Fibroblast of gingiva (primary cell): ENCODE data around the gene TRAPPC3.
A peak's percentile ranks its signal among the peaks of the same experiment; 100 is the strongest.
"Not testable (repeated sequence)": the region's sequence is repeated elsewhere in the genome, so short reads cannot be mapped to it uniquely, and the experiment has no call there.

ENCODE experiments used
- DNase-seq: peaks from one replicate; pipeline ENCODE4 v3.0.0-alpha.2; 2011; ENCODE audit warnings: low read depth

The TRAPPC3 gene

DNA sequence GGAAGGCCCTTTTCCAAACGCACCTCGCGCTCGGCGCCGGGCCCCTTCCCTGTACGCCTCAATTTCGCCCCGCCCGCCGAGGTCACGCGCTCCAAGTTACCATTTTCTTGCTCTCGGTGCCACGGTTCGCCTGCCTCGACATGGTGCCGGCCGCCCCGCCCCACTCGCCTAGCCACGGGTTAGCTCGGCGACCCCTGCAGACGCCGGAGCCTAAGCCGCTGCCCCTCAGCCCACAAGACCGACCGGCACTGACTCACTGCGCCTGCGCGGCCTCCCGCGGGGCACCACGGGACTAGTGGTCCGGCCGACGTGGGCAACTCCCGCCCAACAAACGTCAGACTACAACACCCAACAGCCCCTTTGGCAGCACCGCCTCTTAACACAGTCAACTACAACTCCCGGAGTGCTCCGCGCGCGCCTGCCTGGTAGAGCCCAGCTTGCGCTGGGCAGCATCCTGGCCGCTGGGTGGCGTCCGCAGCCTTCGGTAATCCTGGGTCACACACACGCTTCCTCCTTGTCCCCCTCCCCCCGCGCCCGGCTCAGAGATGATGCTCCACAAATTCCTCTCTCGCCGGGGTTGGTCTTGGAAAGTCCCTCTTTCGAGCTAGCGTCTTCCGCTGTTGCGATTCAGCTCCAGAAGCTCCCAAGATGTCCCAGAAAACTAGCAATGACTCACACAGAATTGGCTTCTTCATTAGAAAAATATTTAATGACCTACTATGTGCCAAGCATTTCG is at the start of gene TRAPPC3:
TSS of gene TRAPPC3 (minus strand) at position 250 of the 736 bp plus-strand sequence. CDS start at position 142, 108 bp downstream.
- DNase-seq, result peak; percentile 100

DNA sequence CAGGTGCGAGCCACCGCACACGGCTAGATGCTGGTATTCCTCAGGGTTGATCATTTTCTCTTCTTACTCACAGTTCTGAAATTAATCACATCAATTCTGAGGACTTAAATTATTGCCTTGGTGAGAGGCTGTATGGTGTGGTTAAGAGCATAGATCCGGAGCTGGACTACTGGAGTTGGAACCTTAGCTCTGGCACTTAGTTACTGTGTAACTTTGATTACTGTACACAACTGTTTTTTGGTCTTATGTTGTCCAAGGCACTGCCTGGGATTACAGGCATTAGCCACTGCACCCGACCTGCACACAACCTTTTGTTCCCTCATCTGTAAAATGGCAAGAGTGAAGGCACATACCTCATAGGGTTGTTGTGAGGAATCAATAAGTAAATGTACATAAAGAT is 49.4 kb upstream of the TRAPPC3 start:
- no peak for DNase-seq

DNA sequence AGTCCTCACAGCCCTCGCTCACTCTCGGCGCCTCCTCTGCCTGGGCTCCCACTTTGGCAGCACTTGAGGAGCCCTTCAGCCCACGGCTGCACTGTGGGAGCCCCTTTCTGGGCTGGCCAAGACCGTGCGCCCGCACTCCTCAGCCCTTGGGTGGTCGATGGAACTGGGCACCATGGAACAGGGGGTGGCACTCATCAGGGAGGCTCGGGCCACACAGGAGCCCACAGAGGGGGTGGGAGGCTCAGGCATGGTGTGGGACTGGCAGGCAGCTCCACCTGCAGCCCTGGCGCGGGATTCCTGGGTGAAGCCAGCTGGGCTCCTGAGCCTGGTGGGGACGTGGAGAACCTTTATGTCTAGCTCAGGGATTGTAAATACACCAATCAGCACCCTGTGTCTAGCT is 47.5 kb upstream of the TRAPPC3 start:
- not testable (repeated sequence) for DNase-seq

DNA sequence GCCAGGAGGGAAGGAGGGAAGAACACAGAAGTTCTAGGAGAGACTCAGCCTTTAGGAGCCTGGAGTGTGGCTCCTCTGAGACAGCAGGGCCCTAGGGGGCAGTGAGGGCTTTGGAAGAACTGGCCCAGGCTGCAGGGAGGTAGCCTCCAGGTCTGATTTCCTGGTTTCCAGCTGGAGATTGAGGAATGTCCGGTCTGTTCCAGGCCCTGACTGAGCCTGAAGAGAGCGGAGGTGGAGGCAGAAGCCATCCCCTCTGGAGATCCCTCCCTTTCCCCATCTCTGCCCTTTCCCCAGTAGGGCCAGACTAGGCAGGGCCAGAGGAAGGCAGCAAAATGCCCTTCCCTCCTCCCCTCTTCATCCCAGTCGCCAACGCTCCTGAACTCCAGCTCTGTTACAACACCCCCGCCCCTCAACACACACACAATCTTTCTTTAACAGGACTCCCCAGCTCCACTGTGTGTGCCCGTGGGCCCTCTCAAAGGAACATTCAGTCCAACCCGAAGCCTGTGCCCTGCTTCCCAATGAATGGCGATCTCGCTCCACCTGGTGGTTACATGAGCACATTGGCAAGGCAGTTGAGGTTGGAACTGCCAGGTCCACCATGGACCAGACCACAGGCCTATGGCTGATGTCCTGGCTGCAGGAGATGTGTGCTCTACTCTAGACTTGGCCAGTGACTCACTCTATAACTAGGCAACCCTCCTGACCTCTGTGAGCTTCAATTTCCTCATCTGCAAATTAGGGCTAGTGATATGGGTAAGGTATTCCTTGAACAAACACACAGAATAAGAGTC is 38.7 kb upstream of the TRAPPC3 start:
- DNase-seq, result peak; percentile 90

DNA sequence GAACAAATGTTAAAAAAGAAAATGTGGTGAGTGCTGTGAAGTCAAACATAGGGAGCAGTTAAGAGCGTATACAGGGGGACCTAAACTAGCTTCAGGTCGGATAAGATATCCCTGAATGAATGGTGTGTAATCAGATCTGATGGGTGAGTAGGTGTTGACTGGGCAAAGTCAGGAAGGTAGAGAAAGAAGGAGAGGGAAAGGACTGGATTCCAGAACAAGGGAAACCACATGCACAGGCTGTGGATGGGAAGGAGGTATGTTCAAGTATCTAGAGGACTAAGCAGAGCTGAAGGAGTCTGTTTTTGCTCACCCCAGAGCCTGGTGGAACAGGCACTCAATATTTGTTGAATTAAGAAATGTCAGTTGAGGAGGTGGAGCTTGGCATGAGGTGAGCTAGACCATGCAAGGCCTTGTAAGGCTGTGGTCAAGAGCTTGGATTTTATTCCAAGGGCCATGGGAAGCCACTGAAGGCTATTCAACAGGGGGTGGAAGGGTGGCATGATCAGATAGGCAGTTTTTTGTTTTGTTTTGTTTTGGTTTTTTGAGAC is 34.1 kb upstream of the TRAPPC3 start:
- peak; percentile 63 for DNase-seq

DNA sequence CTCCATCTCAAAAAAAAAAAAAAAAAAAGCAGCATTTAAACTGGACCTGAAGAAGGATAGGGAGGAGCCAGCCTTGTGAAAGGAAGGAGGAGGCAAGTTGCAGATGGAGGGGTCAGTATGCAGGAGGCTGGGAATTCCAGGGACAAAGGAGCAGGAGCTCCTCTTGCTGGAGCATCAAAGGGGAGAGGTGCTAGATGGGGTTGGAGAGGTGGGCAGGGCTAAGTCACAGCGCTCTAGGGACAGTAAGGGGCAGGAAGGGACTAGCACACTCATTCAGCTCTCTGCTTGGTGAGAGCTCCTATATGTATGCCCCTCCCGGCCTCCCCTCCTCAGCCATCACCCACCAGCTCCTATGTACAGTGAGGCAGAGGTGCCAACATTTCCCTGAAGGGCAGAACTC is 33.4 kb upstream of the TRAPPC3 start:
- no peak for DNase-seq

DNA sequence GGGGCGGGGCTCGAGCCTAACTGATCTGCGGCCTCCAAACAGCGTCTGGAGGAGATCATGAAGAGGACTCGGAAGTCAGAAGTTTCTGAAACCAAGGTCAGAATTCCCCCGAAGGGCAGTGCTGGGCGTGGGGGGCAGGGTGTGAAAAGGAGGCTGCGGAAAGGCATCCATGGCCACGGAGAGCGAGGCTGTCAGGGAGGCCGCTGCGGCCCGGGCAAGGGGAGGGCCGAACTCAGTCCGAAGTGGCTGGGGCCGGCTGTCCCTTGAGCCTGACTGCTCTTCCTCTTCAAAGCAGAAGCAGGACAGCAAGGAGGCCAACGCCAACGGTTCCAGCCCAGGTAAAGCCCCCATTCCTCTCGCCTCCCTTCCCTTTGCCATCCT is 29.9 kb upstream of the TRAPPC3 start:
- no peak for DNase-seq

DNA sequence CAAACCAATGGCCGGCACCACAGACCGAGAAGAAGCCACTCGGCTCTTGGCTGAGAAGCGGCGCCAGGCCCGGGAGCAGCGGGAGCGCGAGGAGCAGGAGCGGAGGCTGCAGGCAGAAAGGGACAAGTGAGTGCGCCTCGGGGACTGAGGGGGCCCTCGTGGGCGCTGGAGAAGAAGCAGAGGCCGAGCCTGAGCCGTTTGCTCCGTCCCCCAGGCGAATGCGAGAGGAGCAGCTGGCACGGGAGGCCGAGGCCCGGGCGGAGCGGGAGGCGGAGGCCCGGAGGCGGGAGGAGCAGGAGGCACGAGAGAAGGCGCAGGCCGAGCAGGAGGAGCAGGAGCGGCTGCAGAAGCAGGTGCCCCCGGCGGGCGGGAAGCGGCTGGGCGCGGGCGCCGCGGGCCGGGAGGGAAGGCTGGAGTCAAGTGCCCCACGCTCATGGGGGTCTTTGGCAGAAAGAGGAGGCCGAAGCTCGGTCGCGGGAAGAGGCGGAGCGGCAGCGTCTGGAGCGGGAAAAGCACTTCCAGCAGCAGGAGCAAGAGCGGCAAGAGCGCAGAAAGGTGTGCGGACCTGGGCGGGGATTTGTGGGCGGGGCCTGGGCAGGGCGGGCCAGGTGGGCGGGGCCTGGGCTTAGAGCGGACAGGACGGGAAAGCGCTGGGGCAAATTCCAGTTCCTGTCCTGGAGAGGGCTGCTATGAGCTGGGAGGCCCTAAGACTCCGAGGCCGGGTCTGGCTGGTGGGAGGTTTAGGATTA is 29.4 kb upstream of the TRAPPC3 start:
- DNase-seq, result no peak

DNA sequence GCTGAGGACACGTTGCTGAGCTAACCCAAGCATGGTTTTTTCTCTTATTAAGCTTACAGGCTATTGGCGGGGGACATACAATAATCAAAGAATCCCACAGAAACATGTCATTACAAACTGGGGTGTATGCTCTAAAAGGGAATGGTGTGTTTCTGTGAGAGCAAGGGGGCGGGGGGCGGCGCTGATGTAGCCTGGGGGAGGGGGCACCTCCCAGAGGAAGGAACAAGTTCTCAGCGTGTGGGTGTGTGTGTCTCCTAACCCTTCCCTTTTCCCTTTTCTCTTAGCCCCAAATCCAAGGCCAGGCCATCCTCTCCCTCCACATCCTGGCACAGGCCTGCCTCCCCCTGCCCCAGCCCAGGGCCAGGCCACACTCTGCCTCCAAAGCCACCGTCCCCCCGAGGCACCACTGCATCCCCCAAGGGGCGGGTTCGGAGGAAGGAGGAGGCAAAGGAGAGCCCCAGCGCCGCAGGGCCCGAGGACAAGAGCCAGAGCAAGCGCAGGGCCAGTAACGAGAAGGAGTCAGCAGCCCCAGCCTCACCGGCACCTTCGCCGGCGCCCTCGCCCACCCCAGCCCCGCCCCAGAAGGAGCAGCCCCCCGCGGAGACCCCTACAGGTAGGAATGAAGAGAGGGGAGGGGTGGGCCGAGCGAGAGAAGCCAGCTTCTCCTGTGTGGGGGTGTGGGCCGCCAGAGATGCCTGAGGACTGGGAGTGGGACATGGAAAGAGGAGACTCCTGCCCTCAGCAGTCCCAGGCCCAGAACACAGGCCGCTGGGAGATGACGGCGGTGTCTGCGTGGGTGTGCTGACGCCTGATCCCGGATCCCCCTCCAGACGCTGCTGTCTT is 28.5 kb upstream of the TRAPPC3 start:
- DNase-seq, result no peak

DNA sequence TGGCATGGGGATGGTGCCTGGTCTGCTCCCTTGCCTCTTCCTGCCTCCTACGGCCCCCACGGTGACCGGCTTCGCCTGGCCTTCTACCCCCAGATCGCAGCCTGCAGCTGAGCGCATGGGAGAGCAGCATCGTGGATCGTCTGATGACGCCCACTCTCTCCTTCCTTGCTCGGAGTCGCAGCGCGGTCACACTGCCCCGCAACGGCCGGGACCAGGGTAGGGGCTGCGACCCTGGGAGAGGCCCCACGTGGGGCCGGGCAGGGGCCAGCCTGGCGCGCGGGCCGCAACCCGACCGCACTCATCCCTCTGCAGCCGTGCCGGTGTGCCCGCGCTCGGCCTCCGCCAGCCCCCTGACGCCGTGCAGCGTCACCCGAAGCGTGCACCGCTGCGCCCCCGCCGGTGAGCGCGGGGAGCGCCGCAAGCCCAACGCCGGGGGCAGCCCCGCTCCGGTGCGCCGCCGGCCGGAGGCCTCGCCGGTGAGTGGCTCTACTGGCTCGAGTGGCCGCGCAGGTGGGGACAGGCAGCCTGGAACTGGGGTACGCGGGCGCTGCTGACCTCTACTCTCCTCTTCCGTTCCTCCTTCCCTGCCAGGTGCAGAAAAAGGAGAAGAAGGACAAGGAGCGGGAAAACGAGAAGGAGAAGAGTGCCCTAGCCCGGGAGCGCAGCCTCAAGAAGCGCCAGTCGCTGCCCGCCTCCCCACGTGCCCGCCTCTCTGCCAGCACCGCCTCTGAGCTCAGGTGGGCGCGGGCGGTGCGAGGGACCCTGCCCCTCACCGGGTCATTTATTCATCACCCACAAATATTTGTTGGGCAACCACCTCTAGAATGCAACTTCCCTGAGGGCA is 27.0 kb upstream of the TRAPPC3 start:
- DNase-seq, result no peak

DNA sequence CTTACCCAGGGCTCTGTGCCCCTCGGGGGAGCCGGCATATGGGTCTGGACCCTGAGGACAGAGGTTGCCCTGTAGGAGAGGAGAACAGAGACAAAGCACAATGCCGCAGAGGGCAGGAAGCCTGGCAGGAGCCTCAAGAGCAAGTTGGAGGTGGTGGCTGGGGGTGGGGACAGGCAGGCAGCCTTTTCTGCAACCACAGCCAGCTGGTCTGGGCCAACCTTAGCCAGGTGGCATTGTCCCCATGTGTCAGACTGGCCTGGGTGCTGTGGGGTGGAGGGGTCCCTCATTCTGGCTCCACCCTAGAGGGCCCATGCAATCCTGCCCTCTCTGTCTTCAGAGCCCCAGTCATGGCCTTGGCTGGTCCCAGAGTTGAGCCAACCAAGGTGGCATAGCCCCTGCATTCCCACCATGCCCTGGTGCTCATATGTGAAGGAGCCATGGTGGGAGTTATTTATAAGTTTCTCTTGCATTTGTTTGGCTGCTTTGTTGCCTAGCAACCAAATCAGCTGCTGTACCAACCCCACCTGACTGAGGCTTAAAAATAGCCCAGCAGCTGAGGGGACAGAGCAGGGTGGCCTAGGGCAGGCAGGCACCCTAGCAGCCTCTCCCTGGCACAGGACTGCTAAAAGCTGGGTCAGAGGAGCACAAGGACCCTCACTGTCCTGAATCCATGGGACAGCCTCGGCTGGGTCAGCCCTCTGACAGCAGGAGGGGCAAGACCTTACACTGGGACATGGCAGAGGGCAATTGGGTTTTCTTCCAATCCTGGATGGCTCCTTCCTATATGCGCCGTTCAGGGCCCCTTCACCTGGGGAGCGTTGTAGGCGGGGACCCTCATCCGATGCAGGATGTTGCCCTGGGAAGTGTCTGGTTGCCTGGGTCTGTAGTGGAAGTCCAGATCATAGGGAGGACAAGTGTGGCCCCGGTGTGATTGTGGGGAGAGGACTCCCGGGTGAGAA is 26.1 kb upstream of the TRAPPC3 start:
- DNase-seq, result peak; percentile 44

DNA sequence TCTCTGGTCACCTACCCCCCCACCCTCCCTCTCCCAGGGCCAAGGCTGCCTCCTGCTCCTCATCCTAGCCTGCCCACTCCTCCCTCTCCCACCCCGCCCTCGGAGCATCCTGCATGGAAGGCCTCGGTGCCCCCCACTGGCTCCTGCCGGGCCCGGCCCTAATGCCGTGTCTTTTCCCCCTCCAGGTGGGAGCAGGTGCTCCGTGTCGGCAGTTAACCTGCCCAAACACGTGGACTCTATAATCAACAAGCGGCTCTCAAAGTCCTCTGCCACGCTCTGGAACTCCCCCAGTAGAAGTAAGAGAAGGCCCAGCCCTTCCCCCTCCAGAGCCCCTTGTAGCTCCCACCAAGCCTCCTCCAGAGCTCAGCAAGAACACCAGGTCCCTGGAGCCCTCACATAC is 25.4 kb upstream of the TRAPPC3 start:
- no peak for DNase-seq

DNA sequence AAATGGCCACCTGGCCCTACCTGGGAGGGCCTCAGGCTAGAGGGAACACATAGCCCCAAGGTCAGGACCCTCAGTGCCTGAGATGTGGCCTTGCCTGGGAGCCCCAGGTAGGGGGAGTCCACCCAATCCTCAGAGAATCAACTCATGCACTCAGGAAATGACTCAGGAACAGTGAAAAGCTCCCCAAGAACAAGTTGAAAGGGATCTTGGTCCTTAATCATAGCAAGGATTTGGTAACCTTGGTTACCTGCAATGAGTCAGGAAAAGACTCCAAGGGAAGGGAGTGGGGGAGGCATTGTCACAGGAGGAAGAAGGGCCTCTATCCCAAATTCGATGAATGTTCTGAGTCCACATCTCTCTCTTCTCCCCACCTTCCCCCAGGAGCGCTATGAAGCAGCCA is 23.7 kb upstream of the TRAPPC3 start:
- DNase-seq, result no peak

DNA sequence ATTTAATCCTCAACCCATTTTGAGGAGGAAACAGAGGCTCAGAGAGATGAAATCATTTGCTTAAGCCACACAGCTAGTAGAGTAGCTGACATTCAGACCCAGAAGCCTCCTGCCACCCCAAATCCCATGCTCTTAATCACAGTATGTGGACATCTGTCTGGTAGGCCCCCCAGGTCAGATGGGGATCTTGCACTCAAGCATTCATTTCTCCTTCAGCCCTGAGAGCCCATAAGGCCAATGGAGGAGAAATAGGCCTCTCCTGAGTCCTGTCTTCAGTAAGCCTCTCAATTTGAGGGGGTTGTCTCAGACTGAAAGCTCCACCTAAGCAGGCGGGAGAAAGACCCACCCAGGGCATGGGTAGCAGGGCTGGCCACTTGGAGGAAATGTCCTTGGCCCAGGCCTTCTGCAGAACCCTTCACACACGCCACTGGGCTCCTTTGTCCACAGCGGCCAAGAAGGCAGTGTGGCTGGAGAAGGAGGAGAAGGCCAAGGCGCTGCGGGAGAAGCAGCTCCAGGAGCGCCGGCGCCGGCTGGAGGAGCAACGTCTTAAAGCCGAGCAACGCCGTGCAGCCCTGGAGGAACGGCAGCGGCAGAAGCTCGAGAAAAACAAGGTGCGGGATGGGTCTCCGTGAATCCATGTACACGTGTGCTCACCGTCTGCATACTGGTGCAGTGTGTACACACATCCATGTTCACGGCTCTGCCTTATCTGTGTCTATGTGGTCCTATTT is 22.9 kb upstream of the TRAPPC3 start:
- no peak for DNase-seq

DNA sequence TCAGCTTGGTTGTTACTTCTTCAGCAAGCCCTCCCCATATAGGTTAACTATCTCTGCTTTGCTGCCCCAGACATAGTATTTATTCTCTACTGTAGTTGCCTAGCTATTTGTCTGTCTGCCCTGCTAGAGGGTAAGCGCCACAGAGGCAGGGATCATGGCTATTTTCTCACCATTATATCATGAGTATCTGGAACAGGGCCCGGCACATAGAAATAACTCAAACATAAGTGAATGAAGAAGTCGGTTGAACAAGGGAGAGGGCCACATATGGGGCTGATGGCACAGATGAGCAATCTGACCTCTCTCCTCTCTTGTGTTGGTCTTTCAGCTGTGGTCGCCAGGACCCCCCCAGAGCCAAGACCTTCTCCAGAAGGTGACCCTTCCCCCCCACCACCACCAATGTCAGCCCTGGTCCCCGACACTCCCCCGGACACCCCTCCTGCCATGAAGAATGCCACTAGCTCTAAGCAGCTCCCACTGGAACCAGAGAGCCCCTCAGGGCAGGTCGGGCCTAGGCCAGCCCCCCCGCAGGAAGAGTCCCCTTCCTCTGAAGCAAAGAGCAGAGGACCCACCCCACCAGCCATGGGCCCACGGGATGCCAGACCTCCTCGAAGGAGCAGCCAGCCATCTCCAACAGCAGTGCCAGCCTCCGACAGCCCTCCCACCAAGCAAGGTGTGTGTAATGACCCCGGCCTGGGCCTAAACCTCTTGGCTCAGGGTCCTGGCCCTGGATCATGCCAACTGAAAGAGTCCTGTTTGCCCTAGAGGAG is 21.5 kb upstream of the TRAPPC3 start:
- DNase-seq, result no peak

DNA sequence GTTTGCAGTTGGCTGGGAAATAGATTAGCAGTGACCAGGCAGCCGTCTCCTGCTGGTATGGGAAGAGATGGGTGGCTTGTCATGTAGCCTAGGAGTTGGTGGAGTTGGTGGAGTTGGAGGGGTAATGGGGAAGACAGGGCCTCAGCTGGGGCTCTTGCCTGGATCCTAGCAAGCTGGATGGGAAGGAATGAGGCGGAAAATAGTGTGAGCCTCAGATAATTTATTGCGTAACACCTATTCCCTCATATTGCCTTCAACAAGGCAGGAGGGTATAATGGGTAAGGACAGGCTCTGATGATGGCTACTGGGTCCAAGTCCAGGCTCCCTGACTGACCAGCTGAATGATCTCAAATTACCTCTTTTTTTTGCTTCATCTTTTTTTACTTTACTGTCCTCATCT is 19.2 kb upstream of the TRAPPC3 start:
- no peak for DNase-seq

DNA sequence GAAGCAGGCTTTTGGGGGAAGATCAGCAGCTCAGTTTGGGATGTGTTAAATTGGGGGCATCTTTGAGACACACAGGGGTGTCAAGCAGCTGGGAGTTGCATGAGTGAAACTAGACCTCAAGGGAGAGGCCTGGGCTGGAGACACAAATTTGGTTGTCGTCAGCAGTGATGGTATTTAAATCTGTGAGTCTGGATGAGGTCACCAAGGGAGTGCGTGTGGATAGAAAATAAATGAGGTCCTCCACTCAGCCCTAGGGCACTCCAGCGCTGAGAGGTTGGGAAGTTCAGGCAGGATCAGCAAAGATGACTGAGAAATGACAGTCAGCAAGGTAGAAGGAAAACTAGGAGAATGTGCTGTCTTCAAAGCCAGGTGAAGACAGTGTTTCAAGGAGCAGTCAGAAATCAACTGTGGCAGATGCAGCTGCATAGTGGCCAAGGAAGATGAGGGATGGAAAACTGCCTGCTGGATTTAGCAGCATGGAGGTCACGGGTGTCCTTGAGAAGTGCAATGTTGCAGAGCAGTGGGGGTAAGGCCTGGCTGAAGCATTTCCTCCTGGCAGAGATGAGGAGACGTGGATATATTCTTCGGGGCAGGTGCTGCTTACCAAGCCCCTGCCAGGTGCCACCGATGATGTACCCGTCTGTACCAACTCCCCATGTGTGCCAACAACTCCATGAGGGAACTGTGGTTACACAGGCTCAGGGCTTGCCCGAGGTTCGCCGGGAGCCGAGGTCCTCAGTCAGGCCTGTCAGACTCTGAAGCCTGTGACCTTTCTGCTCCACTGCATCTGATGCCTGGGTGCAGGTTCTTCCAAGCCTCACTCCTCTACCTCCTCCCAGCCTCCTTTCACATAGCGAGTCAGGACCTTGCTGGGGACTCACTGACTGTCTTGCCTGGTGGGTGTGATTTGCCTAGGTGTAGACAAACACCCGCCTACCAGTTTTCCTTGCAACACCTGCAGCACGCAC is 17.9 kb upstream of the TRAPPC3 start:
- peak; percentile 39 for DNase-seq
